HG03378 (cell line): ENCODE results near the gene INPP5B.

Experiments used
- ATAC-seq: cut with Tn5 transposase; IDR thresholded peaks from one replicate; pipeline ENCODE4 v1.9.1; 2021; ENCODE audit warnings: mild to moderate bottlenecking, moderate library complexity; ENCODE audit not compliant: unreplicated experiment

The INPP5B gene

GRCh38 chr1:37845049-37845646 lies 101.7 kb downstream of the INPP5B start:
- no peak for ATAC-seq

GRCh38 chr1:37844536-37844935 lies 102.3 kb downstream of the INPP5B start:
- ATAC-seq = no peak

GRCh38 chr1:37841652-37842051 lies 105.2 kb downstream of the INPP5B start:
- no peak for ATAC-seq

GRCh38 chr1:37840711-37841110 lies 106.1 kb downstream of the INPP5B start:
- ATAC-seq = no peak

GRCh38 chr1:37839676-37840075 lies 107.2 kb downstream of the INPP5B start:
- no peak for ATAC-seq

- no peak for ATAC-seq
Observed at GRCh38 chr1:37836788-37837187, 110.1 kb downstream of the INPP5B start.

GRCh38 chr1:37831809-37832208 lies 115.0 kb downstream of the INPP5B start:
- ATAC-seq = no peak

- no peak for ATAC-seq
Observed at GRCh38 chr1:37831109-37831508, 115.7 kb downstream of the INPP5B start.

- no peak for ATAC-seq
Observed at GRCh38 chr1:37828410-37829074, 118.3 kb downstream of the INPP5B start.

GRCh38 chr1:37825506-37825905 lies 121.3 kb downstream of the INPP5B start:
- ATAC-seq = no peak

- no peak for ATAC-seq
Observed at GRCh38 chr1:37824001-37824400, 122.9 kb downstream of the INPP5B start.

GRCh38 chr1:37822906-37823815 lies 123.7 kb downstream of the INPP5B start:
- ATAC-seq = no peak

GRCh38 chr1:37821481-37821880 lies 125.4 kb downstream of the INPP5B start:
- ATAC-seq = no peak

- ATAC-seq = no peak
Observed at GRCh38 chr1:37817481-37817880, 129.4 kb downstream of the INPP5B start.

- ATAC-seq = no peak
Observed at GRCh38 chr1:37814252-37814651, 132.6 kb downstream of the INPP5B start.

- no peak for ATAC-seq
Observed at GRCh38 chr1:37813529-37814145, 133.2 kb downstream of the INPP5B start.

GRCh38 chr1:37811027-37811655 lies 135.7 kb downstream of the INPP5B start:
- ATAC-seq = no peak
